Esophagus squamous epithelium (tissue), 5 donors: ENCODE results near the gene DOK5. TPM values are rescaled to one million over a fixed set of nuclear protein-coding genes. Genes with fewer than 3 reads are reported as not detected.

Experiments used
- DNase-seq: peaks from one replicate; lab custom pipeline; 2025; lab: John Stamatoyannopoulos, UW
- H3K27ac ChIP-seq, 4 donors: fragments of 200-600 bp; sonication (generic); one replicate each; pipeline ENCODE4 v1.5.1; 2016 to 2019; ENCODE audit warnings: mild to moderate bottlenecking in 1 of 4
- H3K27me3 ChIP-seq, 4 donors: fragments of 200-600 bp; sonication (generic); 1 replicate in 3 of 4; 2 replicates in 1 of 4; pipeline versions ENCODE4 v1.5.1 to v1.6.0; 2017 to 2021; ENCODE audit warnings: antibody characterized with exemption in 1 of 4
- H3K36me3 ChIP-seq, 3 donors: fragments of 200-600 bp; sonication (generic); one replicate each; pipeline ENCODE4 v1.5.1; 2016 to 2019
- H3K4me1 ChIP-seq, 3 donors: fragments of 200-600 bp; sonication (generic); one replicate each; pipeline ENCODE4 v1.5.1; 2017 to 2019
- H3K4me3 ChIP-seq, 4 donors: fragments of 200-600 bp; sonication (generic); 1 replicate in 3 of 4; 2 replicates in 1 of 4; pipeline ENCODE4 v1.5.1; 2016 to 2019; ENCODE audit warnings: mild to moderate bottlenecking in 2 of 4, moderate library complexity in 1 of 4
- H3K9me3 ChIP-seq, 3 donors: fragments of 200-600 bp; sonication (generic); one replicate each; pipeline ENCODE4 v1.5.1; 2016 to 2019
- CTCF ChIP-seq, 6 experiments: fragments of 450-650 bp in 4 of 6; fragments of 200-600 bp in 2 of 6; sonication (generic) in 2 of 6; IDR thresholded peaks; one replicate each; pipeline ENCODE4 v1.5.1; 2016 to 2019; ENCODE audit warnings: antibody characterized with exemption in 6 of 6, mild to moderate bottlenecking in 4 of 6, moderate library complexity in 4 of 6
- POLR2A ChIP-seq, 4 donors: fragments of 450-650 bp; IDR thresholded peaks; one replicate each; pipeline ENCODE4 v1.6.1; 2017; ENCODE audit warnings: antibody characterized with exemption in 4 of 4, mild to moderate bottlenecking in 4 of 4, moderate library complexity in 3 of 4
- WGBS, 2 donors: methylation state at CpG; one replicate each; pipeline ENCODE4 v1.1.5; 2018; 5-methylcytosine and 5-hydroxymethylcytosine counted together
- intact Hi-C: fragments of 100-400 bp; cut with DNase I; formaldehyde crosslinking; loops from one replicate; pipeline ENCODE4 v1.15.0; 2022
- total RNA-seq, 4 donors: library from RNA; depleted of rRNA; stranded (reverse); fragments of >200 nt; gene quantifications; one replicate each; pipeline ENCODE4 v1.1.0, GENCODE V29; 2016
- donor health status: DM: yes; HTN: yes; CAD: no.

Gene DOK5
- total RNA-seq, 4 donors from 2014 or later: 0.38 to 1.3 TPM; not detected in 2

- Histone ChIP-seq H3K9me3 (no peaks in the 10 kb centered on the region), H3K4me1 (no peaks in the 10 kb centered on the region), H3K27ac (no peak overlapping the region), H3K4me3 (no peak overlapping the region), H3K36me3 (no peaks in the 10 kb centered on the region), H3K27me3 (no peaks in the 10 kb centered on the region)
- 79 to 80% methylated on average over 3 of the region's 3 CpGs for WGBS, 2 donors
- no peak for TF ChIP-seq CTCF (IDR thresholded peaks at IDR 0.05)
- TF ChIP-seq POLR2A (IDR thresholded peaks at IDR 0.05): no peak
- no peak for DNase-seq
- intact Hi-C loops: no loop called here
Measured at GRCh38 chr20:54559890-54560289, 84.5 kb downstream of the DOK5 start.

GRCh38 chr20:54560357-54560756, 85.0 kb downstream of the DOK5 start:
- H3K9me3 ChIP-seq: no peaks in the 10 kb centered on the region
- 76 to 78% methylated on average over 4 of the region's 4 CpGs for WGBS, 2 donors
- intact Hi-C loops: no loop called here
- no peak for DNase-seq
- H3K27ac ChIP-seq: no peak overlapping the region
- H3K4me3 ChIP-seq: no peak overlapping the region
- no peaks in the 10 kb centered on the region for H3K27me3 ChIP-seq
- H3K36me3 ChIP-seq: no peaks in the 10 kb centered on the region
- TF ChIP-seq CTCF (IDR thresholded peaks at IDR 0.05) (no peak), POLR2A (IDR thresholded peaks at IDR 0.05) (no peak)
- H3K4me1 ChIP-seq: no peaks in the 10 kb centered on the region

- Histone ChIP-seq H3K27me3 (no peaks in the 10 kb centered on the region), H3K4me1 (no peaks in the 10 kb centered on the region), H3K36me3 (no peaks in the 10 kb centered on the region), H3K27ac (no peak overlapping the region), H3K9me3 (no peaks in the 10 kb centered on the region), H3K4me3 (no peak overlapping the region)
- no peak for TF ChIP-seq POLR2A (IDR thresholded peaks at IDR 0.05)
- no peak for TF ChIP-seq CTCF (IDR thresholded peaks at IDR 0.05)
- 50 to 90% methylated on average over 1 of the region's 1 CpG for WGBS, 2 donors
- DNase-seq: no peak
- intact Hi-C loops: no loop called here
Measured at GRCh38 chr20:54565255-54565654, 89.9 kb downstream of the DOK5 start.

- Histone ChIP-seq H3K9me3 (no peaks in the 10 kb centered on the region), H3K27ac (no peak overlapping the region), H3K27me3 (no peaks in the 10 kb centered on the region), H3K4me3 (no peak overlapping the region), H3K4me1 (no peaks in the 10 kb centered on the region), H3K36me3 (no peaks in the 10 kb centered on the region)
- intact Hi-C loops: no loop called here
- no peak for DNase-seq
- 64 to 70% methylated on average over 5 of the region's 5 CpGs for WGBS, 2 donors
- TF ChIP-seq POLR2A (IDR thresholded peaks at IDR 0.05) (no peak), CTCF (IDR thresholded peaks at IDR 0.05) (no peak)
Measured at GRCh38 chr20:54566031-54566688, 90.8 kb downstream of the DOK5 start.

- no peaks in the 10 kb centered on the region for H3K9me3 ChIP-seq
- intact Hi-C loops: no loop called here
- TF ChIP-seq POLR2A (IDR thresholded peaks at IDR 0.05): no peak
- WGBS, 2 donors: 58 to 61% methylated on average over 2 of the region's 2 CpGs
- no peaks in the 10 kb centered on the region for H3K4me1 ChIP-seq
- no peaks in the 10 kb centered on the region for H3K36me3 ChIP-seq
- no peak overlapping the region for H3K27ac ChIP-seq
- no peak for DNase-seq
- no peak overlapping the region for H3K4me3 ChIP-seq
- H3K27me3 ChIP-seq: no peaks in the 10 kb centered on the region
Measured at GRCh38 chr20:54570561-54570960, 95.2 kb downstream of the DOK5 start.
